HEK293T (cell line): Measurements from ENCODE around the gene TEKT5.

Source experiments
- ARNT ChIP-seq: fragments of 450-650 bp; IDR thresholded peaks from 2 replicates; pipeline ENCODE4 v1.6.1; 2017; ENCODE audit warnings: mild to moderate bottlenecking
- BHLHE40 ChIP-seq: fragments of 450-650 bp; IDR thresholded peaks from 2 replicates; pipeline ENCODE4 v1.6.1; 2016; ENCODE audit warnings: mild to moderate bottlenecking, moderate library complexity, borderline replicate concordance
- CTBP1 ChIP-seq: fragments of 450-650 bp; IDR thresholded peaks from 2 replicates; pipeline ENCODE4 v1.6.1; 2016; ENCODE audit warnings: borderline replicate concordance
- ELF4 ChIP-seq: fragments of 450-650 bp; IDR thresholded peaks from 2 replicates; pipeline ENCODE4 v1.6.1; 2017; ENCODE audit warnings: antibody characterized with exemption
- FOXA1 ChIP-seq: fragments of 450-650 bp; IDR thresholded peaks from 2 replicates; pipeline ENCODE4 v1.6.1; 2016; ENCODE audit warnings: mild to moderate bottlenecking
- FOXM1 ChIP-seq: fragments of 450-650 bp; IDR thresholded peaks from 2 replicates; pipeline ENCODE4 v1.6.1; 2017; ENCODE audit warnings: mild to moderate bottlenecking, borderline replicate concordance
- HDGF ChIP-seq: fragments of 450-650 bp; IDR thresholded peaks from 2 replicates; pipeline ENCODE4 v1.6.1; 2017; ENCODE audit warnings: antibody characterized with exemption, borderline replicate concordance
- LEF1 ChIP-seq: fragments of 450-650 bp; IDR thresholded peaks from 2 replicates; pipeline ENCODE4 v1.6.1; 2017; ENCODE audit warnings: mild to moderate bottlenecking, borderline replicate concordance
- NFRKB ChIP-seq: fragments of 450-650 bp; IDR thresholded peaks from 2 replicates; pipeline ENCODE4 v1.6.1; 2016; ENCODE audit warnings: mild to moderate bottlenecking, moderate library complexity
- SP1 ChIP-seq: fragments of 450-650 bp; IDR thresholded peaks from 2 replicates; pipeline ENCODE4 v1.6.1; 2017
- SUZ12 ChIP-seq: fragments of 450-650 bp; IDR thresholded peaks from 2 replicates; pipeline ENCODE4 v1.6.1; 2016; ENCODE audit warnings: mild to moderate bottlenecking
- TARDBP ChIP-seq: fragments of 450-650 bp; IDR thresholded peaks from 2 replicates; pipeline ENCODE4 v1.6.1; 2016
- ZNF384 ChIP-seq: fragments of 450-650 bp; IDR thresholded peaks from 2 replicates; pipeline ENCODE4 v1.6.1; 2016
- TF ChIP-seq, protein P1 (sequence below): fragments of 450-650 bp; IDR thresholded peaks from 2 replicates; pipeline ENCODE4 v1.6.1; 2016

DNA sequence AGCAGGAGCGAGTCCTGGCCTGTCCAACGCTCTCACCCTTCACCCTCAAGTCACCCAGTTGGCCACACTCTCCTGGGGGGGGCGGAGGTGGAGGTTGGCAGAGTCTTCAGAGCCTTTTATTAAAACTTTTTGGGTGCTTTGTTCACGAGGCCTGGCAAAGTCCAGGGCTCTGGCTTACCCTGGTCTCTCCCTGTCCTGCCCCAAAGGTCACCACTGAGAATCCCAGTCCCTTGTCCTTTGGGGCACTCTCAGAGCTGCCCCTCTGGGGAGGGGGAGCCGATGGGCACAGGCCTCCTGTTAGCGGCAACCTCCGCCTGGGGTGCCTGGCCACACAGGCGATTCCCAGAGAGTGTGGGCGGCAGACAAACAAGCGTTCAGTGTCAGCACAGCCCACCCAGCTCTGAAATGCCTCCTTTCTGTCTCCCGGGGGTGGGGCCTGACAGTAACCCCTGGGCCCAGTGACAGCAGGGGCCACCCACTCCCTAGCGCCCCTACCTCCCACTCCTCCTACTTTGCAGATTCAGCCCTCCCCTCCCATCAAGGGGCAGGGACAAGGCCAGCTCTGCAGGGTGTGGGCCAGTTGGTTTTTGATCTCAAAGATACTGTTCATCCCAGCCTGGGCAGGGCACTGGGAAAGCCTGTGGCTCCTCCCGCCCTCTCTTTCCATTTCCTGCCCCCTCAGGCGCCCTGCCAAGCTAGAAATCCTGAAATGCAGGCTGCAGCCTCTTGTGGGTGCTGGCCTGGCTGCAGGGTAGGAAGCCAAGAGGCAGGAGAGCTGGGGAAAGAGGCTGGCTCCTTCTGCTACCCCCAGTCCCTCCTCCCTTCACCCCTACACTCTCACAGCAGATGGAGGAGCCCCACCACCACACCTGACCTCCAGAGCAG lies 77.7 kb downstream of the TEKT5 start:
- TF ChIP-seq ELF4 (no peak), SP1 (no peak), SUZ12 (no peak), CTBP1 (no peak), BHLHE40 (no peak), FOXM1 (no peak), TARDBP (no peak), ZNF384 (no peak), FOXA1 (no peak), ARNT (no peak), LEF1 (no peak), HDGF (no peak), NFRKB (no peak)
- TF ChIP-seq, protein P1, sequence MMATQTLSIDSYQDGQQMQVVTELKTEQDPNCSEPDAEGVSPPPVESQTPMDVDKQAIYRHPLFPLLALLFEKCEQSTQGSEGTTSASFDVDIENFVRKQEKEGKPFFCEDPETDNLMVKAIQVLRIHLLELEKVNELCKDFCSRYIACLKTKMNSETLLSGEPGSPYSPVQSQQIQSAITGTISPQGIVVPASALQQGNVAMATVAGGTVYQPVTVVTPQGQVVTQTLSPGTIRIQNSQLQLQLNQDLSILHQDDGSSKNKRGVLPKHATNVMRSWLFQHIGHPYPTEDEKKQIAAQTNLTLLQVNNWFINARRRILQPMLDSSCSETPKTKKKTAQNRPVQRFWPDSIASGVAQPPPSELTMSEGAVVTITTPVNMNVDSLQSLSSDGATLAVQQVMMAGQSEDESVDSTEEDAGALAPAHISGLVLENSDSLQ: no peak
